ENCODE results near the gene TMEM88. TPM values are rescaled to one million over a fixed set of nuclear protein-coding genes. Genes with fewer than 3 reads are reported as not detected.

Gene TMEM88
- total RNA-seq, 1 experiment from 2014 or later, result 2.8 TPM

DNA sequence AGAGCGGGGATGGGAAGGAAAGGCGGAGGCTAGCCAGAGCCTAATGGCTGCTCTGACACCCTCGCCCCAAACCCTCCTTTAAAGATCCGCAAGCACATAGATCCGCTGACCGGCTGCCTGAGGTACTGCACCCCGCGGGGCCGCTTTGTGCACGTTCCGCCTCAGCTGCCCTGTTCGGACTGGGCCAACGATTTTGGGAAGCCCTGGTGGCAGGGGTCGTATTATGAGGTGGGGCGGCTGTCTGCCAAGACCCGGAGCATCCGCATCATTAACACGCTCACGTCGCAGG, 3.6 kb downstream of the TMEM88 start:
- Histone ChIP-seq H4K20me1 (ENCODE audit: insufficient read depth) (no peaks in the 10 kb centered on the region), H3K4me1 (ENCODE audit: control insufficient read depth in 1 of 2, insufficient read depth in 2 of 2, low read length in 2 of 2) (peaks cover 10 to 24% of the 10 kb centered on the region in 2 experiments; a peak in 3 of 4 replicates), H3K27ac (ENCODE audit: low read depth, low read length) (peak overlapping the region; percentile 92), H3K9me2 (ENCODE audit: insufficient read depth) (no peaks in the 10 kb centered on the region), H3K4me3 (replicated peaks in 1 of 2; ENCODE audit: low read depth in 1 of 2, low read length in 2 of 2) (peak overlapping the region; percentile 67 to 94), H3K79me2 (ENCODE audit: insufficient read depth, low read length) (peaks cover 42% of the 10 kb centered on the region), H3K4me2 (ENCODE audit: low read length) (peak overlapping the region; percentile 99), H3K27me3 (ENCODE audit: insufficient read depth, low read length) (no peaks in the 10 kb centered on the region), H3K9me3 (ENCODE audit: control insufficient read depth in 1 of 2, insufficient read depth in 1 of 2, low read depth in 1 of 2, low read length in 2 of 2) (no peaks in the 10 kb centered on the region), H3K9ac (ENCODE audit: low read length) (peak overlapping the region; percentile 93), H3K36me3 (ENCODE audit: control insufficient read depth in 1 of 2, insufficient read depth in 2 of 2, low read length in 2 of 2) (peaks cover 8 to 21% of the 10 kb centered on the region in 2 experiments; a peak in 3 of 4 replicates), H2AFZ (ENCODE audit: low read depth, low read length, poor library complexity, severe bottlenecking) (peak overlapping the region; percentile 13)
- no peak for DNase-seq (ENCODE audit: low read depth, low spot score)
- TSS peak; percentile 56 for BruUV-seq (replicated peaks)
- TF ChIP-seq YY1 (IDR thresholded peaks at IDR 0.05; ENCODE audit: extremely low read depth, insufficient replicate concordance, low read depth, low read length), result no peak
- TF ChIP-seq SRF (IDR thresholded peaks at IDR 0.05; ENCODE audit: low read depth), result no peak
- TF ChIP-seq CBX3 (IDR thresholded peaks at IDR 0.05; ENCODE audit: low read depth), result no peak
- TF ChIP-seq POLR2AphosphoS5 (IDR thresholded peaks at IDR 0.05; ENCODE audit: low read depth, low read length), result no peak
- TF ChIP-seq, protein P1, sequence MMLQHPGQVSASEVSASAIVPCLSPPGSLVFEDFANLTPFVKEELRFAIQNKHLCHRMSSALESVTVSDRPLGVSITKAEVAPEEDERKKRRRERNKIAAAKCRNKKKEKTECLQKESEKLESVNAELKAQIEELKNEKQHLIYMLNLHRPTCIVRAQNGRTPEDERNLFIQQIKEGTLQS (IDR thresholded peaks at IDR 0.05), result no peak
- TF ChIP-seq, protein P2, sequence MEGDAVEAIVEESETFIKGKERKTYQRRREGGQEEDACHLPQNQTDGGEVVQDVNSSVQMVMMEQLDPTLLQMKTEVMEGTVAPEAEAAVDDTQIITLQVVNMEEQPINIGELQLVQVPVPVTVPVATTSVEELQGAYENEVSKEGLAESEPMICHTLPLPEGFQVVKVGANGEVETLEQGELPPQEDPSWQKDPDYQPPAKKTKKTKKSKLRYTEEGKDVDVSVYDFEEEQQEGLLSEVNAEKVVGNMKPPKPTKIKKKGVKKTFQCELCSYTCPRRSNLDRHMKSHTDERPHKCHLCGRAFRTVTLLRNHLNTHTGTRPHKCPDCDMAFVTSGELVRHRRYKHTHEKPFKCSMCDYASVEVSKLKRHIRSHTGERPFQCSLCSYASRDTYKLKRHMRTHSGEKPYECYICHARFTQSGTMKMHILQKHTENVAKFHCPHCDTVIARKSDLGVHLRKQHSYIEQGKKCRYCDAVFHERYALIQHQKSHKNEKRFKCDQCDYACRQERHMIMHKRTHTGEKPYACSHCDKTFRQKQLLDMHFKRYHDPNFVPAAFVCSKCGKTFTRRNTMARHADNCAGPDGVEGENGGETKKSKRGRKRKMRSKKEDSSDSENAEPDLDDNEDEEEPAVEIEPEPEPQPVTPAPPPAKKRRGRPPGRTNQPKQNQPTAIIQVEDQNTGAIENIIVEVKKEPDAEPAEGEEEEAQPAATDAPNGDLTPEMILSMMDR (IDR thresholded peaks at IDR 0.05 in 2 of 3, conservative IDR thresholded peaks at IDR 0.05 in 1 of 3; ENCODE audit: borderline replicate concordance in 1 of 3, insufficient read depth in 1 of 3, low read depth in 2 of 3, low read length in 2 of 3), result peak; percentile 14 to 54 (median 36); a peak in 4 of 6 replicates
- TF ChIP-seq RAD21 (IDR thresholded peaks at IDR 0.05; ENCODE audit: low read depth), result peak; percentile 37; the same call in 1 of the 2 replicates
- no peak for TF ChIP-seq SIN3A (IDR thresholded peaks at IDR 0.05; ENCODE audit: low read depth)
- no peak for TF ChIP-seq CEBPB (IDR thresholded peaks at IDR 0.05; ENCODE audit: low read depth)
- TF ChIP-seq JUND (IDR thresholded peaks at IDR 0.05), result no peak
- TF ChIP-seq SP1 (IDR thresholded peaks at IDR 0.05; ENCODE audit: low read depth), result no peak
- TF ChIP-seq FOSL1 (IDR thresholded peaks at IDR 0.05; ENCODE audit: low read depth), result no peak
- no peak for TF ChIP-seq POLR2A (IDR thresholded peaks at IDR 0.05; ENCODE audit: borderline replicate concordance, extremely low read depth, insufficient read depth, insufficient read length)
- no peak for TF ChIP-seq ZFX (IDR thresholded peaks at IDR 0.05)
- TF ChIP-seq, protein P3, sequence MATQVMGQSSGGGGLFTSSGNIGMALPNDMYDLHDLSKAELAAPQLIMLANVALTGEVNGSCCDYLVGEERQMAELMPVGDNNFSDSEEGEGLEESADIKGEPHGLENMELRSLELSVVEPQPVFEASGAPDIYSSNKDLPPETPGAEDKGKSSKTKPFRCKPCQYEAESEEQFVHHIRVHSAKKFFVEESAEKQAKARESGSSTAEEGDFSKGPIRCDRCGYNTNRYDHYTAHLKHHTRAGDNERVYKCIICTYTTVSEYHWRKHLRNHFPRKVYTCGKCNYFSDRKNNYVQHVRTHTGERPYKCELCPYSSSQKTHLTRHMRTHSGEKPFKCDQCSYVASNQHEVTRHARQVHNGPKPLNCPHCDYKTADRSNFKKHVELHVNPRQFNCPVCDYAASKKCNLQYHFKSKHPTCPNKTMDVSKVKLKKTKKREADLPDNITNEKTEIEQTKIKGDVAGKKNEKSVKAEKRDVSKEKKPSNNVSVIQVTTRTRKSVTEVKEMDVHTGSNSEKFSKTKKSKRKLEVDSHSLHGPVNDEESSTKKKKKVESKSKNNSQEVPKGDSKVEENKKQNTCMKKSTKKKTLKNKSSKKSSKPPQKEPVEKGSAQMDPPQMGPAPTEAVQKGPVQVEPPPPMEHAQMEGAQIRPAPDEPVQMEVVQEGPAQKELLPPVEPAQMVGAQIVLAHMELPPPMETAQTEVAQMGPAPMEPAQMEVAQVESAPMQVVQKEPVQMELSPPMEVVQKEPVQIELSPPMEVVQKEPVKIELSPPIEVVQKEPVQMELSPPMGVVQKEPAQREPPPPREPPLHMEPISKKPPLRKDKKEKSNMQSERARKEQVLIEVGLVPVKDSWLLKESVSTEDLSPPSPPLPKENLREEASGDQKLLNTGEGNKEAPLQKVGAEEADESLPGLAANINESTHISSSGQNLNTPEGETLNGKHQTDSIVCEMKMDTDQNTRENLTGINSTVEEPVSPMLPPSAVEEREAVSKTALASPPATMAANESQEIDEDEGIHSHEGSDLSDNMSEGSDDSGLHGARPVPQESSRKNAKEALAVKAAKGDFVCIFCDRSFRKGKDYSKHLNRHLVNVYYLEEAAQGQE (IDR thresholded peaks at IDR 0.05; ENCODE audit: low read depth), result no peak
- no peak for TF ChIP-seq EZH2phosphoT487 (IDR thresholded peaks at IDR 0.05; ENCODE audit: borderline replicate concordance)
- no peak for TF ChIP-seq ELF1 (IDR thresholded peaks at IDR 0.05; ENCODE audit: borderline replicate concordance, low read depth)
- ChIA-PET RAD21 (ENCODE audit: low non-redundant PET in 1 of 2, low total read pairs in 2 of 2, uncharacterized antibody in 2 of 2, unreplicated experiment in 2 of 2) (no interaction called here), POLR2A (no interaction called here), CTCF (interaction anchor here (1.2 to 1.4 kb wide), 2 partner anchors 34 to 131 kb away, joined by 3 read pairs; no protein-coding TSS in a partner anchor)
- intact Hi-C loops (cut with micrococcal nuclease), result no loop called here
- peak; percentile 18 for ATAC-seq

Measured in HCT116 (cell line).